K562 (cell line): Measurements from ENCODE around the gene PAX5. TPM values are rescaled to one million over a fixed set of nuclear protein-coding genes. Genes with fewer than 3 reads are reported as not detected.

Experiments used
- ATAC-seq: fragments of 200-7000 bp; cut with Tn5 transposase; 3 replicates; pipeline ENCODE4 v1.9.1; 2020; ENCODE audit warnings: moderate library complexity
- BruUV-seq: library from RNA; stranded (reverse); fragments of 400-500 nt; replicated peaks from 2 replicates; lab custom pipeline; 2021; lab: Mats Ljungman, UMichigan
- CTCF ChIA-PET: fragments of 300-600 bp; formaldehyde crosslinking; extraction: SDS; loops from one replicate; lab custom pipeline; 2021; ENCODE audit warnings: low intra/inter-chr PET ratio; lab: Yijun Ruan, JAX
- POLR2A ChIA-PET: fragments of 300-600, 350-650 bp; sonication (Branson Sonifier 250); formaldehyde crosslinking; extraction: SDS; loops from one replicate; lab custom pipeline; 2021; ENCODE audit warnings: antibody characterized with exemption, inconsistent platforms; lab: Yijun Ruan, JAX
- DNase-seq, 4 experiments: peaks; one replicate each; pipeline versions ENCODE4 v3.0.0 to v3.0.0-alpha.2; 2011 to 2018; ENCODE audit warnings: low spot score in 3 of 4, mixed read lengths in 3 of 4; ENCODE audit errors: extremely low read depth in 1 of 4
- FAIRE-seq: peaks from 2 replicates; lab custom pipeline; 2011; peaks lifted over from hg19 to GRCh38; lab: Jason Lieb, UNC
- H2AFZ ChIP-seq: 2 replicates; pipeline ENCODE4 v1.6.0; 2011; ENCODE audit warnings: low read depth, low read length, control low read depth, inconsistent platforms
- H3K27ac ChIP-seq: fragments of 200-600 bp; 3 replicates; pipeline ENCODE4 v1.8.0; 2011; ENCODE audit warnings: low read depth, mild to moderate bottlenecking, control low read depth, inconsistent platforms, low read length, moderate library complexity, mixed read lengths; ENCODE audit errors: extremely low read depth
- H3K27me3 ChIP-seq, 2 experiments: fragments of 300-600 bp in 1 of 2; 2 replicates in 1 of 2; 3 replicates in 1 of 2; pipeline versions ENCODE4 v1.6.0 to v1.8.0; 2011; ENCODE audit warnings: inconsistent platforms in 2 of 2, low read length in 2 of 2, mild to moderate bottlenecking in 1 of 2, mixed read lengths in 1 of 2, moderate library complexity in 1 of 2; ENCODE audit not compliant: control insufficient read depth in 2 of 2, insufficient read depth in 2 of 2
- H3K36me3 ChIP-seq: fragments of 300-600 bp; 3 replicates; pipeline ENCODE4 v1.8.0; 2011; ENCODE audit warnings: mild to moderate bottlenecking, low read length, inconsistent platforms; ENCODE audit not compliant: control insufficient read depth, insufficient read depth
- H3K4me1 ChIP-seq, 2 experiments: fragments of 200-600 bp in 1 of 2; replicated peaks in 1 of 2; 2 replicates in 1 of 2; 3 replicates in 1 of 2; pipeline versions ENCODE4 v1.5.1 to v1.8.0; 2011; ENCODE audit warnings: inconsistent platforms in 2 of 2, low read length in 2 of 2, mild to moderate bottlenecking in 1 of 2, mixed read lengths in 1 of 2, moderate library complexity in 1 of 2; ENCODE audit not compliant: control insufficient read depth in 2 of 2, insufficient read depth in 2 of 2
- H3K4me2 ChIP-seq: 2 replicates; pipeline ENCODE4 v1.6.1; 2011; ENCODE audit warnings: low read length, control low read depth, inconsistent platforms, mixed read lengths; ENCODE audit not compliant: insufficient read depth
- H3K4me3 ChIP-seq: fragments of 200-600 bp; sonication (generic), shearing (Covaris generic); 2 replicates; pipeline ENCODE4 v1.5.1; 2016; ENCODE audit warnings: control low read depth, inconsistent platforms
- H3K79me2 ChIP-seq: fragments of 200-600 bp; 3 replicates; pipeline ENCODE4 v1.8.0; 2011; ENCODE audit warnings: low read length, inconsistent platforms; ENCODE audit not compliant: control insufficient read depth, insufficient read depth
- H3K9ac ChIP-seq, 2 experiments: 2 replicates each; pipeline versions ENCODE4 v1.6.0 to v1.6.1; 2011; ENCODE audit warnings: low read depth in 2 of 2, low read length in 2 of 2, control low read depth in 1 of 2, inconsistent platforms in 1 of 2, mild to moderate bottlenecking in 1 of 2, mixed read lengths in 1 of 2; ENCODE audit not compliant: insufficient read depth in 1 of 2
- H3K9me1 ChIP-seq: one replicate; pipeline ENCODE4 v1.6.0; 2011; ENCODE audit warnings: inconsistent platforms, mild to moderate bottlenecking, low read length, moderate library complexity; ENCODE audit not compliant: control insufficient read depth, insufficient read depth
- H3K9me3 ChIP-seq: replicated peaks from 2 replicates; pipeline ENCODE4 v1.5.1; 2011; ENCODE audit warnings: low read depth, low read length, inconsistent platforms; ENCODE audit not compliant: control insufficient read depth, insufficient read depth
- H4K20me1 ChIP-seq: replicated peaks from 2 replicates; pipeline ENCODE4 v1.6.1; 2011; ENCODE audit warnings: low read length, inconsistent platforms, mixed read lengths; ENCODE audit not compliant: control insufficient read depth, insufficient read depth
- CTCFL ChIP-seq: IDR thresholded peaks from 2 replicates; pipeline ENCODE4 v1.6.1; 2011; ENCODE audit warnings: borderline replicate concordance, low read depth, mild to moderate bottlenecking, moderate library complexity, low read length; ENCODE audit not compliant: insufficient read depth, poor library complexity, severe bottlenecking
- DLX4 ChIP-seq: fragments of 250-450 bp; sonication (Bioruptor Pico); IDR thresholded peaks from 2 replicates; pipeline ENCODE4 v1.6.1; 2021; ENCODE audit warnings: mild to moderate bottlenecking
- WGBS: fragments of 100-300 bp; shearing (Covaris generic); methylation state at CpG from one replicate; pipeline ENCODE4 v1.1.6; 2016; ENCODE audit warnings: low coverage, mixed read lengths; ENCODE audit not compliant: insufficient coverage; ENCODE audit errors: missing lambda C conversion rate; 5-methylcytosine and 5-hydroxymethylcytosine counted together
- in situ Hi-C: fragments of 300-500 bp; cut with MboI; formaldehyde crosslinking; loops from 4 replicates; pipeline ENCODE4 v1.15.0; 2018; ENCODE audit warnings: inconsistent platforms, mixed read lengths
- intact Hi-C: fragments of 100-400 bp; cut with micrococcal nuclease; formaldehyde crosslinking; loops from 2 replicates; pipeline ENCODE4 v1.14.2; 2022
- polyA plus RNA-seq, 8 experiments: library from polyadenylated mRNA; depleted of rRNA in 4 of 8; stranded (reverse) in 5 of 8; unstranded in 3 of 8; fragments of >200 nt; fragmentation: Nextera tagmentation in 2 of 8; fragmentation: Illumina TruSeq in 1 of 8; extraction: Ambion mirVana in 2 of 8; extraction: Trizol in 1 of 8; gene quantifications; 2 replicates each; pipeline versions ENCODE4 v1.2.1 to v1.2.3, GENCODE V29; 2011 to 2014; ENCODE audit warnings: inconsistent platforms in 1 of 8, missing spikeins in 1 of 8
- total RNA-seq, 7 experiments: library from RNA; depleted of rRNA in 6 of 7; stranded (reverse); fragments of >200 nt in 6 of 7; fragmentation: Illumina TruSeq in 2 of 7; extraction: Trizol in 2 of 7; gene quantifications; 2 replicates each; pipeline versions ENCODE4 v1.2.1 to v1.2.3, GENCODE V29; 2011 to 2021; ENCODE audit warnings: low replicate concordance in 1 of 7

Gene PAX5
- total and polyA plus RNA-seq, 9 of the 15 experiments (the other 6 are each of a cell fraction or from before 2014, with no cell fraction given): 0.03 to 0.09 TPM; not detected in 7

GRCh38 chr9:36969216-36969771 is 64.8 kb downstream of the PAX5 start:
- ChIA-PET CTCF (no interaction called here), POLR2A (interaction anchor here (0.6 to 0.8 kb wide), 2 partner anchors 8 to 175 kb away, joined by 3 read pairs; no protein-coding TSS in a partner anchor)
- ATAC-seq (peak; percentile 70), DNase-seq (no peak), FAIRE-seq (no peak)
- H3K4me1 ChIP-seq: no peaks in the 10 kb centered on the region; a peak in 2 of 5 replicates
- no peak overlapping the region for H3K4me2 ChIP-seq
- 2% methylated on average over 6 of the region's 11 CpGs for WGBS
- H4K20me1 ChIP-seq: no peaks in the 10 kb centered on the region; the same call in 1 of the 2 replicates
- BruUV-seq: no TSS peak
- TF ChIP-seq CTCFL (peak; percentile 83), DLX4 (CRISPR knock-in tag) (no peak)
- H3K9me3 ChIP-seq: no peaks in the 10 kb centered on the region
- no peaks in the 10 kb centered on the region for H3K79me2 ChIP-seq
- H3K9me1 ChIP-seq: no peaks in the 10 kb centered on the region
- peaks cover 7 to 39% of the 10 kb centered on the region in 2 experiments; a peak in 4 of 5 replicates for H3K27me3 ChIP-seq
- H3K4me3 ChIP-seq: no peak overlapping the region
- intact Hi-C loops (no loop called here), in situ Hi-C loops (no loop called here)
- H3K27ac ChIP-seq: no peak overlapping the region
- no peaks in the 10 kb centered on the region for H3K36me3 ChIP-seq
- H3K9ac ChIP-seq: no peak overlapping the region
- H2AFZ ChIP-seq: no peak overlapping the region
